GM18526 (cell line): ENCODE results near the gene ZNF700.

Experiments used
- POLR2A ChIP-seq: IDR thresholded peaks from 3 replicates; pipeline ENCODE4 v1.6.1; 2011; ENCODE audit not compliant: insufficient read length; ENCODE audit errors: extremely low read depth

Gene ZNF700

DNA sequence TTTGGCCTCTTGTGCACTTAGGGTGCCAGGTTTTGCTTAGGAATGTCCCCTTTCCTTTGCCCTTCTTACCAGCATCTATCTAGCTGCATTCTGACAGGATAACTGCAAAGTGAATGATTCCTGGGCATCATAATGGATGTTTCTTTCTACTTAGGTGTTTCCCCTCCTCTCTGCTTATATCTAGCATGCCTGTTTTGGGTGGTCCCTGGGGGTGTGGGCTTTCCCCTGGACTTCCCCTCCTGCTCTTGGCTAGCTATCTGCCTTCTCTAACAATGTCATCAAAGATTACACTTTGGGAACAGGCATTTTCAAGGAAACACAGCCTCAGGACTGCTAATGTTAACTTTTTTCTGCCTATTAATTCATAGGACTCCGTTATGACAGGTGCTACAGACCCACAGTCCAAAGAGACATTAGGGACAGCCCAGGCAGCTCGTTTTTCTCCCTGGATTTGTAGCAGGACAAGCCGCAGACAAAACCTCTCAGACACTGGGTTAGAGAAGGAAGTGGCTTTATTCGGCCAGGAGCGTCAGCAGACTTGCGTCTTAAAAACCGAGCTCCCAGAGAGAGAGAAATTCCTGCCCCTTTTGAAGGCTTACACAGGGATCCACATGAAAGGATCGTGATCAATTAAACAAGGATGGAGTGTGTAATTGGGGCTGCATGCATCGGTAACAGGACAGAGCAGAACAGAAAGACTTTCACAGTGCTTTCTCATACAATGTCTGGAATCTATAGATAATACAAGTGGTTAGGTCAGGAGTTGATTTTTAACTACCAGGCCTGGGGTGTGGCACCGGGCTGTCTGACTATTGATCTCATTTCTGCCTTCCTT, 17.3 kb downstream of the ZNF700 start:
- TF ChIP-seq POLR2A: no peak

DNA sequence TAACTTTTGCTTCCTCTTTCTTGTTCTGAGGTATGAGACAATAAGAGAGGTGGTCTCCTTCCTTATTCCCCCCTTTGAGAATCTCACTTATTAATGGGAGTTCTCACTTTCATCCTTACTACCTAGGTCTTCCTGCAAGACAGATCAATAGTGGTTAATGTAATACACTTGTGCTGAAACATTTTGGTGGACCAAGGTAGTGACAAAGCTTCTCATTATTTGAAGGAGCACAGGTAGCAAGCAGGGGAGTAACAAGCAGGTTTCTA, 17.9 kb downstream of the ZNF700 start:
- TF ChIP-seq POLR2A: no peak

DNA sequence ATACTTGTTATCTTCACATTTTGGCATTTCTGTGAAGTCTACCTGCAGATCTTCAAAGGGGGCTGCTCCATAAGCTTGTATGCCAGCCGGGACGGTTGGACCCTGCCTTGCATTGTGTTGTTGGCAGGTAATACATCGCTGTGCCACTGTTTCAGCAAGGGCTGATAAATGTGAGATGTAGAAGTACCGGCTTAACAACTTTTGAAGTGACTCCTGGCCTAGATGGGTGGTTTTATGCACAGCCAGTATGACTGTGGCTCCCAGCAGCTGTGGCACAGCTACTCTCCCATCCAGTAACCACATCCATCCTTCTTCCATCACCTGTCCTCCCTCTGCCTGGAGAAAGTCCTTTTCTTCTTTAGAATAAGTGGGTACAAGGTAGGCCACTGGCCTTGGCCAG, 19.7 kb downstream of the ZNF700 start:
- no peak for TF ChIP-seq POLR2A

DNA sequence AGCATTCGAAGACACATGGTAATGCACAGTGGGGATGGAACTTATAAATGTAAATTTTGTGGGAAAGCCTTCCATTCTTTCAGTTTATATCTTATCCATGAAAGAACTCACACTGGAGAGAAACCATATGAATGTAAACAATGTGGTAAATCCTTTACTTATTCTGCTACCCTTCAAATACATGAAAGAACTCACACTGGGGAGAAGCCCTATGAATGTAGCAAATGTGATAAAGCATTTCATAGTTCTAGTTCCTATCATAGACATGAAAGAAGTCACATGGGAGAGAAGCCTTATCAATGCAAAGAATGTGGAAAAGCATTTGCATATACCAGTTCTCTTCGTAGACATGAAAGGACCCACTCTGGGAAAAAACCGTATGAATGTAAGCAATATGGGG, 23.7 kb downstream of the ZNF700 start:
- no peak for TF ChIP-seq POLR2A

DNA sequence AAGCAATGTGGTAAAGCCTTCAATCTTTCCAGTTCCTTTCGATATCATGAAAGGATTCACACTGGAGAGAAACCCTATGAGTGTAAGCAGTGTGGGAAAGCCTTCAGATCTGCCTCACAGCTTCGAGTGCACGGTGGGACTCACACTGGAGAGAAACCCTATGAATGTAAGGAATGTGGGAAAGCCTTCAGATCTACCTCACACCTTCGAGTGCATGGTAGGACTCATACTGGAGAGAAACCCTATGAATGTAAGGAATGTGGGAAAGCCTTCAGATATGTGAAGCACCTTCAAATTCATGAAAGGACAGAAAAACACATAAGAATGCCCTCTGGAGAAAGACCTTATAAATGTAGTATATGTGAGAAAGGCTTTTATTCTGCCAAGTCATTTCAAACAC, 24.3 kb downstream of the ZNF700 start:
- no peak for TF ChIP-seq POLR2A

DNA sequence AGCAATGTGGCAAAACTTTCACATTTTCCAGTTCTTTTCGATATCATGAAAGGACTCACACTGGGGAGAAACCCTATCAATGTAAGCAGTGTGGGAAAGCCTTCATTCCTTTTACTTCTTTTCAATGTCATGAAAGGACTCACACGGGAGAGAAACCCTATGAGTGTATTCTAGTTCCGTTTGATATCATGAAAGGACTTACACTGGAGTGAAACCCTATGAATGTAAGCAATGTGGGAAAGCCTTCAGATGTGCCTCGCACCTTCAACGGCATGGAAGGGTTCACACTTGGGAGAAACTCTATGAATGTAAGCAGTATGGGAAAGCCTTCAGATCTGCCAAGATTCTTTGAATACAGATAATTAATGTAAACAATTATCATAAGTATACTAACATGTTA, 25.4 kb downstream of the ZNF700 start:
- no peak for TF ChIP-seq POLR2A

DNA sequence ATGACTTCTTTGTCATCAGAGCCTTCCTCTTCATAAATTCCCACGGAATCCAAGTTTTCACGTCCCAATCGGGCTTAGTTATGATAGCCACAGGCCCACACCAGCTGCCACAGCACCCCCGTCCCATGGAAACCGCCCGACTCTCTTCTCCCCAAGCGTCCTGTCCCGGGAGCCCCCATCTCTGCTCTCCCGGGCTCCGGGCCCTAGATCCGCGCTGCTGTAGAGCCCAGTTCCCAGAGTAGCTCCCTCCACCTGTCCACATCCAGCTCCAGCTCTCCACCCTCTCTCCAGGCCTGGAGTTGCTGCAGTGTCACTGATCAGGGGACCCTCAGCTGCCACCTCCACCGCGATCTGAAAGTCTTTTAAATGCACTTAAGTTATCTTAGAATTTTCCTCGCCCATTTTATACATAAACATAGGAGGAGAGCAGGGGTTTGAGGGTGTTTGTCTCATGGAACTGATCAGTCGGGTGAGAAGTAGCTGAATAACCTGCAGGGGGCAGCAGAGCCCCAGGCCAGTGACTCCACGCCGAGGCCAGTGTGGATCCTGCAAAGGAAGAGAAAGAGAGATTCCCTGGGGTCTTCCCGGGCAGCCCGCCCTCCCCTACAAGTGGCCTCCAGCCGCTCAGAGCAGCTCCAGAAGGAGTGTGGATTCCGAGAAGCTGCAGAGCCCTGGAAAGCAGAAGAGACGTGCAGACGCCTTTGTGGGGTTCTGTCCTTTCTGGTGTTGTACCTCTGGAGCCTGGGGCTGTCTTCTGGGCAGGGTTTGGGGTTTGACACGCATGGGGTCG, 38.9 kb downstream of the ZNF700 start:
- TF ChIP-seq POLR2A: no peak

DNA sequence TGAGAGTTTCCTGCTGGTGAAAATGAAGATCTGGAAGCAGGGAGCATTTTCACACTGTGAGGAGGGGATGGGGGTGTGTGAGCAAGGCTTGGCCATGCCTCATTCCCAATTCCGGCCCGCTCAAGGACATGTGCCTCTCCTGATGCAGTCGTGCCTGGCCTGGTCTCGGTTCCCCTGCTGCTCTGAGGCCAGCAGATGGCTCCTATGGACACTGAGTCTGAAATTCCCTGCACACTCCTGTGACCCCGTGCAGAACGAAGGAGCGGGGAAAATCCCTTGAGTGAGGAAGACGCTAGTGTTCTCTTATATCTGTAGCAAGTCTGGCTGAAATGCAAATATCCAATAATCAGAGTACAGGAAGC, 39.6 kb downstream of the ZNF700 start:
- TF ChIP-seq POLR2A: no peak

DNA sequence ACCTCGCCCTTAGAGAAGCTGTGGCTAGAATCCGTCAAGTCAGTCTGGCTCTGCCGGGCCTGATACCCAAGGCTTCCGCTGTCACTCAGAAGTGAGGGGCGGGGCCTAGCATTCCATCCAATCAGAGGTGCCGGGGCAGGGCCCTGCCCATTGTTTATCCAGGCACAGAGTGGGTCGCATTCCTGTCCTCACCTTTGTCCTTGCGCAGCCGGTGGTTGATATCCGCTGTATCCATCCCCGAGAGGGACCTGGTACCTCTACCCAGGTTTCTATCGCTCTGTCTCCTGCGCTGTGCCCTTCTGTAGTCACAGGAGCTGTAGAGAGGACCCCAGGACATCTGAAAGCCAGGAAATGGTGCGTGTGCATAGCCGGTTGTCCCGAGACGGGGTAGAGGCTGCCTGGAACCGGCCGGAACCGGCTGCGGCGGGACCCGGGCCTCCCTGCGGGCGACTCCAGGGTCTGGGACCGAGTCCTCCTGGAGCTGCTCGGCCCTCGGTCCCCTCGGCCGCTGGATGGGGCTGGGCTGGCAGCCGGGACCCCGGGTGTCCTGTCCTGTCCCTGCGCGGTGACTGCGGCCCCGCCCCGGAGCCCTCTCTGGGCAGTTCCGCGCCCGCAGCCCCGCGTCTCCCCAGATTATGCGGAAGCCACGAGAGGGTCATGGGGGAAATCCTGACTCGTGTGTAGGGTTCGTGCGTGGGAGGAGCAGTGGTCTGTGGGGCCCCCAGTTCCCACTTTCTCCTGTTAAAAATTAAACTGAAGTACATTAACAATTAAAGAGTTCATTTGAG, 40.1 kb downstream of the ZNF700 start, which contains the start of gene ZNF763:
ZNF763 (plus strand) TSS at position 183 of the 788 bp plus-strand sequence; CDS start at position 352, 169 bp downstream.
- peak; percentile 38 for TF ChIP-seq POLR2A

DNA sequence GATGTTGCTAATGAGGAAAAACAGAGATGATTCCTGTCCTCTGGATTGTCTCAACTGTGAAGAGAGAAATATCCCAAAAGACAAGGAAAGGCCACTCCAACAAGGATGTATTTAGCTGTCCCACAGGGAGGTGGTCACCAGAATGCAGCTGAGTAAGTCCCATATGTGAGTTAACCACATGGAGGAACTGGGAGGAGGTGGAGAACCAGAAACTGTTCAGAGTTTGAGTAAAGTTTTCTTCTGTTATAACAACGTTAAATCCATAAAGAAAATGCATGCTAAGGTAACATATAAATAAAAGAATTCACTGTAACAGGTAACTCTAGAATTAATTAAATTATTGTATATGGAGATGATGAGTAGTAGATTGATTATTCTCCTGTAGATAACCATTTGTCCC, 45.3 kb downstream of the ZNF700 start:
- TF ChIP-seq POLR2A: no peak

DNA sequence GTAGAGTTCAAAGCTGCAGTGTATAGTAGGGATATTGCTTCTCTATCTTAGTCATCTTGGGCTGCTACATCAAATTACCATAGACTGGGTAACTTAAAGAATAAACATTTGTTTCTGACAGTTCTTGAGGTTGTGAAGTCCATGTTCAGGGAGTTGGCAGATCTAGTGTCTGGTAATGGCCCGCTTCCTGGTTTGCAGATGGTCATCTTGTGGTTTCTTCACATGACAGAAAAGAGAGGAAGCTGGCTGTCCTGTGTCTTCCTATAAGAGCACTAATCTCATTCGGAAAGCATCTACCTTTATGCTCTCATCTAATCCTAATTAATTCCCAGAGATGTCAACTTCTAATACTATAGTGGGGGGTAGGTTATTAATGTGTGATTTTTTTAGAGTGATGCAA, 46.1 kb downstream of the ZNF700 start:
- TF ChIP-seq POLR2A: no peak

DNA sequence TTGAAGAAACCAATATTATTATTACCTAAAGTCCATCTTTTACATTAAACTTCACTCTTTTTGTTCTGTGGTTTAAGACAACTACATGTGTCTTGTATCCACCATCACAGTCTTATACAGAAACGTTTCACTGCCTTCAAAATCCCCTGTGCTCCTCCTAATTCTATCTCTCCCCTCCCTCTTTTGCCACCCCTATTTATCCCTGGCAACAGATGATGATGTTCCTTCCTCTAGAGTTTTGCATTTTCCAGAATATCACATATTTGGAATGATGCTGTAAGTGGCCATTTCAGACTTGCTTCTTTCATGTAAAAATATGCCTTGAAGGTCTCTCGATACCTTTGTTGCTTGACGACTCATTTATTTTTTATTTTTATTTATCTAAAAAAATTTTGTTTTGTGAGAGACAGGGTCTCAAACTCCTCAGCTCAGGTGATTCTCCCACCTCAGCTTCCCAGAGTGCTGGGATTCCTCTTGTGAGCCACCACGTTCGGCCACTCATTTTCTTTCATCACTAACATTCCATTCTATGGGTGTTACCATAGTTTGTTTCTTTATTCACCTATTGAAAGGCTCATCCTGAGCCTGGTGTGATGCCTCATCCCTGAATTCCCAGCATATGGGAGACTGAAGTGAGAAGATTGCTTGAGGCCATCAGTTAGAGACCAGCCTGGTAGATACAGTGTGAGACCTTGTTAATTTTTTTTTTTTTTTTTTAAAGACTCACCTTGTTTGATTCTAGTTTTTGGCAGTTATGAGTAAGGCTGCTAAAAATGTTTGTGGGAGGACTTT, 48.3 kb downstream of the ZNF700 start:
- no peak for TF ChIP-seq POLR2A

DNA sequence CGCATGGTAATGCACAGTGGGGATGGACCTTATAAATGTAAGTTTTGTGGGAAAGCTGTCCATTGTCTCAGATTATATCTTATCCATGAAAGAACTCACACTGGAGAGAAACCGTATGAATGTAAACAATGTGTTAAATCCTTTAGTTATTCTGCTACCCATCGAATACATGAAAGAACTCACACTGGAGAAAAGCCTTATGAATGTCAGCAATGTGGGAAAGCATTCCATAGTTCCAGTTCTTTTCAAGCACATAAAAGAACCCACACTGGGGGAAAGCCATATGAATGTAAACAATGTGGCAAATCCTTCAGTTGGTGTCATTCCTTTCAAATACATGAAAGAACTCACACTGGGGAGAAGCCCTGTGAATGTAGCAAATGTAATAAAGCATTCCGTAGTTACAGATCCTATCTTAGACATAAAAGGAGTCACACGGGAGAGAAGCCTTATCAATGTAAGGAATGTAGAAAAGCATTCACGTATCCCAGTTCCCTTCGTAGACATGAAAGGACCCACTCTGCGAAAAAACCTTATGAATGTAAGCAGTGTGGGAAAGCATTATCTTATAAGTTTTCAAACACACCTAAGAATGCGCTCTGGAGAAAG, 53.7 kb downstream of the ZNF700 start:
- no peak for TF ChIP-seq POLR2A

DNA sequence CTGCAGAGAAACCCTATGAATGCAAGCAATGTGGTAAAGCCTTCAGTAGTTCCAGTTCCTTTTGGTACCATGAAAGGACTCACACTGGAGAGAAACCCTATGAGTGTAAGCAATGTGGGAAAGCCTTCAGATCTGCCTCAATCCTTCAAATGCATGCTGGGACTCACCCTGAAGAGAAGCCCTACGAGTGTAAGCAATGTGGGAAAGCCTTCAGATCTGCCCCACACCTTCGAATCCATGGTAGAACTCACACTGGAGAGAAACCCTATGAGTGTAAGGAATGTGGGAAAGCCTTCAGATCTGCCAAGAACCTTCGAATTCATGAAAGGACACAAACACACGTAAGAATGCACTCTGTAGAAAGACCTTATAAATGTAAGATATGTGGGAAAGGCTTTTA, 54.6 kb downstream of the ZNF700 start:
- no peak for TF ChIP-seq POLR2A

DNA sequence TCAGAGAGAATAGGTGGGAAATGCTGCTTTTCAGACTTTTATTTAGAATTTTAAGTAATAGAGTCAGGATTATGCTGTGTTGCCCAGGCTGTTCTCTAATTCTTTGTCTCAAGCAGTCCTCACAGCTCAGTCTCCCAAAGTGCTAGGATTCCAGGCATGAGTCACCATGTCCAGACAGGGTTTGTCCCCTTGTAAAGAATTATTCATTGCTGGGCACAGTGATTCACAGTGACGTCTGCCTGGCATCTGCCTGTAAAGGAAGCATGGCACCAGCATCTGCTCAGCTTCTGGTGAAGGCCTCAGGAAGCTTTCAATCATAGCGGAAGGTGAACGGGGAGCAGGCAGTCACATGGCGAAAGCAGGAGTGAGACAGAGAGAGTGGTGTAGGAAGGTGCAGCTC, 57.6 kb downstream of the ZNF700 start:
- TF ChIP-seq POLR2A: no peak
